ENCODE data around the gene MINDY1. TPM values are rescaled to one million over a fixed set of nuclear protein-coding genes. Genes with fewer than 3 reads are reported as not detected.
A peak's percentile ranks its signal among the peaks of the same experiment; 100 is the strongest.

MINDY1 gene
- total and polyA plus RNA-seq, 9 of the 15 experiments (the other 6 are each of a cell fraction or from before 2014, with no cell fraction given), result 0.49 to 11.0 (median 6.0) TPM

- TF ChIP-seq BRD4 (IDR thresholded peaks at IDR 0.05) (no peak), HNRNPH1 (optimal IDR thresholded peaks at IDR 0.05; ENCODE audit: low read depth, low read length) (no peak), HMG20B (CRISPR knock-in tag; IDR thresholded peaks at IDR 0.05) (no peak), RBFOX2 (IDR thresholded peaks at IDR 0.05; ENCODE audit: low read depth, low read length) (0 out of 2 replicates have a peak, but pooled peaks have one; percentile 11)
- POLR2A ChIA-PET, result interaction anchor here (0.7 to 7.5 kb wide), 4 partner anchors 8 to 540 kb away, joined by 3 to 64 read pairs (median 4); no protein-coding TSS in a partner anchor
- no TSS peak for BruUV-seq (replicated peaks)
- no peak for FAIRE-seq
- H3K9ac ChIP-seq (ENCODE audit: insufficient read depth in 1 of 2, low read depth in 2 of 2, low read length in 2 of 2), result no peak overlapping the region
- DNase-seq (ENCODE audit: extremely low read depth in 1 of 4, low spot score in 3 of 4), result no peak
- H3K27ac ChIP-seq (ENCODE audit: extremely low read depth, low read depth, low read length), result no peak overlapping the region
- no peak for ATAC-seq
- H4K20me1 ChIP-seq (replicated peaks; ENCODE audit: control insufficient read depth, insufficient read depth, low read length), result peaks cover 38% of the 10 kb centered on the region
- peaks cover 5% of the 10 kb centered on the region for H3K9me1 ChIP-seq (ENCODE audit: control insufficient read depth, insufficient read depth, low read length)
- CTCF ChIA-PET (ENCODE audit: low intra/inter-chr PET ratio), result no interaction called here
- H3K79me2 ChIP-seq (ENCODE audit: control insufficient read depth, insufficient read depth, low read length), result peaks cover 64% of the 10 kb centered on the region
- intact Hi-C loops (cut with micrococcal nuclease) (loop anchor here (10.0 kb wide), 1 partner anchor 355 kb away; no protein-coding TSS in a partner anchor), in situ Hi-C loops (cut with MboI) (no loop called here)
- no peaks in the 10 kb centered on the region for H3K27me3 ChIP-seq (ENCODE audit: control insufficient read depth in 2 of 2, insufficient read depth in 2 of 2, low read length in 2 of 2)
- H3K4me1 ChIP-seq (replicated peaks in 1 of 2; ENCODE audit: control insufficient read depth in 2 of 2, insufficient read depth in 2 of 2, low read length in 2 of 2), result peaks cover 30 to 41% of the 10 kb centered on the region in 2 experiments
- H3K9me3 ChIP-seq (replicated peaks; ENCODE audit: control insufficient read depth, insufficient read depth, low read depth, low read length), result no peaks in the 10 kb centered on the region
- H2AFZ ChIP-seq (ENCODE audit: low read depth, low read length), result no peak overlapping the region
- H3K36me3 ChIP-seq (ENCODE audit: control insufficient read depth, insufficient read depth, low read length), result peaks cover 78% of the 10 kb centered on the region
- H3K4me3 ChIP-seq, result no peak overlapping the region
- 89% methylated on average over 3 of the region's 3 CpGs for WGBS (ENCODE audit: insufficient coverage, low coverage, missing lambda C conversion rate)
- H3K4me2 ChIP-seq (ENCODE audit: insufficient read depth, low read length), result no peak overlapping the region
Measured at GRCh38 chr1:150969626-150970025, 37.1 kb downstream of the MINDY1 start.

- 94% methylated on average over 4 of the region's 4 CpGs for WGBS (ENCODE audit: insufficient coverage, low coverage, missing lambda C conversion rate)
- Histone ChIP-seq H3K9me3 (replicated peaks; ENCODE audit: control insufficient read depth, insufficient read depth, low read depth, low read length) (no peaks in the 10 kb centered on the region), H2AFZ (ENCODE audit: low read depth, low read length) (no peak overlapping the region), H3K4me3 (no peak overlapping the region), H3K27me3 (ENCODE audit: control insufficient read depth in 2 of 2, insufficient read depth in 2 of 2, low read length in 2 of 2) (no peaks in the 10 kb centered on the region), H3K9ac (ENCODE audit: insufficient read depth in 1 of 2, low read depth in 2 of 2, low read length in 2 of 2) (no peak overlapping the region), H3K4me1 (replicated peaks in 1 of 2; ENCODE audit: control insufficient read depth in 2 of 2, insufficient read depth in 2 of 2, low read length in 2 of 2) (peaks cover 30 to 36% of the 10 kb centered on the region in 2 experiments), H3K4me2 (ENCODE audit: insufficient read depth, low read length) (no peak overlapping the region), H3K79me2 (ENCODE audit: control insufficient read depth, insufficient read depth, low read length) (peaks cover 53% of the 10 kb centered on the region), H4K20me1 (replicated peaks; ENCODE audit: control insufficient read depth, insufficient read depth, low read length) (peaks cover 41% of the 10 kb centered on the region), H3K9me1 (ENCODE audit: control insufficient read depth, insufficient read depth, low read length) (peaks cover 5% of the 10 kb centered on the region), H3K27ac (ENCODE audit: extremely low read depth, low read depth, low read length) (no peak overlapping the region), H3K36me3 (ENCODE audit: control insufficient read depth, insufficient read depth, low read length) (peaks cover 90% of the 10 kb centered on the region)
- DNase-seq (ENCODE audit: extremely low read depth in 1 of 4, low spot score in 3 of 4), result no peak
- intact Hi-C loops (cut with micrococcal nuclease), result no loop called here
- no TSS peak for BruUV-seq (replicated peaks)
- ChIA-PET POLR2A (interaction anchor here (2.4 to 7.5 kb wide), 2 partner anchors 9 to 12 kb away, joined by 5 to 64 read pairs; no protein-coding TSS in a partner anchor), CTCF (ENCODE audit: low intra/inter-chr PET ratio) (no interaction called here)
- FAIRE-seq, result no peak
- no peak for ATAC-seq
- no peak for TF ChIP-seq NR1H2 (CRISPR knock-in tag; IDR thresholded peaks at IDR 0.05)
- no peak for TF ChIP-seq STAT5B (CRISPR knock-in tag; IDR thresholded peaks at IDR 0.05)
- peak; percentile 41; the same call in 1 of the 2 replicates for TF ChIP-seq POLR2AphosphoS2 (IDR thresholded peaks at IDR 0.05; ENCODE audit: low read length)
- 0 out of 2 replicates have a peak, but pooled peaks have one; percentile 5 for TF ChIP-seq POLR2G (IDR thresholded peaks at IDR 0.05; ENCODE audit: low read depth, low read length)
- in situ Hi-C loops (cut with MboI), result no loop called here
Measured at GRCh38 chr1:150968491-150968890, 38.2 kb downstream of the MINDY1 start.

Measured in K562 (cell line).